Ovary (tissue), 3 donors: ENCODE results near the gene COIL.

Experiments
- CTCF ChIP-seq, 3 donors: fragments of 450-650 bp in 2 of 3; fragments of 200-600 bp in 1 of 3; IDR thresholded peaks; one replicate each; pipeline versions ENCODE4 v1.5.1 to v1.8.0; 2016 to 2022; ENCODE audit warnings: antibody characterized with exemption in 3 of 3, mild to moderate bottlenecking in 1 of 3
- POLR2A ChIP-seq: fragments of 450-650 bp; IDR thresholded peaks from one replicate; pipeline ENCODE4 v1.6.1; 2017; ENCODE audit warnings: antibody characterized with exemption, mild to moderate bottlenecking, moderate library complexity
- donor health status: DM: no; HTN: no; CAD: no.

GRCh38 chr17:56948491-56948890 is 12.4 kb downstream of the COIL start:
- TF ChIP-seq CTCF (IDR thresholded peaks at IDR 0.05) (no peak), POLR2A (no peak)
